Measurements from ENCODE around the gene PLXNA2.

Gene PLXNA2

DNA sequence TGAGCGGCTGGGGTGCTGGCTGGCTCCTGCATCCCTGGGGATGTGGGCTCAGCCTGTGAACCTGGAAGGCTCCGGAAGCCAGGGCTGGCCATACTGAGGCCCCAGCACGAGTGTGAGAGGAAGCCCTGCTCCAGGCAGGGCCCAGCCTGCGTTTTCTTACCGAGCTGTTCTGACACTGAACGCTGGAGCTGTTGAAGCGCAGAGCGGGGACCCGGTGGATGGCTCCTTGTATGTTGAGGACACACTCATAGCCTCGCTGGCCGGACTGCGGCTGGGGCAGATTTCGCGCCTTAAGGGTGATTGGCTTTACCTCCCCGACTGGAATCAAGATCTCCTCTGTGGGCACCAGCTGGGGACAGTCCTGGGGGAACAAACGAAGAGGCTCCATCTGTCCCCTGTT lies 160.0 kb downstream of the PLXNA2 start:
- ChIA-PET POLR2A (ENCODE audit: low non-redundant PET) (no interaction called here), CTCF (no interaction called here)
- peak overlapping the region; percentile 89; the same call in 1 of the 2 replicates for H3K27ac ChIP-seq
- no peak for DNase-seq (ENCODE audit: low spot score)
- no peak for TF ChIP-seq CTCF (conservative IDR thresholded peaks at IDR 0.05; ENCODE audit: low read depth)

GRCh38 chr1:208083715-208084085 lies 160.5 kb downstream of the PLXNA2 start:
- no peak for DNase-seq (ENCODE audit: low spot score)
- ChIA-PET POLR2A (ENCODE audit: low non-redundant PET) (no interaction called here), CTCF (no interaction called here)
- no peak overlapping the region for H3K27ac ChIP-seq
- no peak for TF ChIP-seq CTCF (conservative IDR thresholded peaks at IDR 0.05; ENCODE audit: low read depth)

DNA sequence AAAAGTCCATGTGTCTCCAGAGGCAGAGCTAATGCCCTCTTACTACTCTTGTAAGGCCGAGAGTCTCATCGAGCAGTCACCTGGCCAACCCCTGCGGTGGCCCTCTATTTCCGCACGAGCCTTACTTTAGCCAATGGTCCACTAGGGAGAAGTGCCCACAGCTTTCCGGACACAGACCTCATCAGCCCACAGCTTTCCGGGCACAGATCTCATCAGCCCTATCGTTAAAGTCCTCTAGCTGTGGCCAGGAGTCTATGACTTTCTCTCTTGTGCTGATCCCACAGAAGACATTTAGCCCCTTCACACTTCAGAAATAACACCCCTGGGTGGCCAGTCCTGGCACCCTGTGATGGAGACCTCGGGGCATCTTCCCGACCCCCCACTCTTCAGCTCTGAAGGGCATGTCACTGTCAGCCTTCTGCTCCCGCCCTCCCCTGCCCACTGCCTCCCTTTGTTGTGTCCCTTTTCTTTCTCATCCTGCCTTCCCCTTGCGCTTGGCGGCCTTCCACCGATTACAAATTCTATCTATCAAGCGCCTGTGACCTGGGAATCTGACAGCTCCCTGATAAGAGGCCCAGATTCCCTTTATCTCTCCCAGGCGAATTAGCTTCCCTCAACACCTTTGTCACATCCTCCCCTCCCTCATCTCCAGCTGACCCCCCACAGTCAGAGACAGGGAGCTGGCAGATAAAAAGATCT lies 161.0 kb downstream of the PLXNA2 start:
- no peak for DNase-seq (ENCODE audit: low spot score)
- CTCF ChIA-PET = no interaction called here
- no peak for TF ChIP-seq CTCF (conservative IDR thresholded peaks at IDR 0.05; ENCODE audit: low read depth)
- no peak overlapping the region for H3K27ac ChIP-seq
- POLR2A ChIA-PET (ENCODE audit: low non-redundant PET) = no interaction called here

DNA sequence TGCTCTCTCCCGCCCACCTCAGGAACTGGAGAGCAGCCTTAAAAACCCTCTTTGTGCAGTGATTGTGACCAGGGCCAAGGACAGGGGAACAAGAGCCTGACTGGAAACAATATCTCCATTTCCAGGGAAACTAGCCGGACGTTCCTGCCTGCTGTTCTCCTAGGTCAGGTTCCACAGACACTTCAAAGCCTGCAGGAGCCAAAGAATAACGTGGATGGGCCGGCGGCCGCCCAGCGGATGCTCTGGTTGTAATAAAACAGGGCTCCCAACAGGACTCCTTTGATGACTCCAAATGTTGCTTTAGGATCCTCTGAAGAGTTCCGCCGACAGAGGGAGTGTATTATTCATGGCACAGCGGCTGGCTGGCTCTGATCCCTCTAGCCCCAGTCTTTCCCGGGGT lies 162.2 kb downstream of the PLXNA2 start:
- POLR2A ChIA-PET (ENCODE audit: low non-redundant PET) = no interaction called here
- DNase-seq (ENCODE audit: low spot score) = no peak
- TF ChIP-seq CTCF (conservative IDR thresholded peaks at IDR 0.05; ENCODE audit: low read depth) = no peak

DNA sequence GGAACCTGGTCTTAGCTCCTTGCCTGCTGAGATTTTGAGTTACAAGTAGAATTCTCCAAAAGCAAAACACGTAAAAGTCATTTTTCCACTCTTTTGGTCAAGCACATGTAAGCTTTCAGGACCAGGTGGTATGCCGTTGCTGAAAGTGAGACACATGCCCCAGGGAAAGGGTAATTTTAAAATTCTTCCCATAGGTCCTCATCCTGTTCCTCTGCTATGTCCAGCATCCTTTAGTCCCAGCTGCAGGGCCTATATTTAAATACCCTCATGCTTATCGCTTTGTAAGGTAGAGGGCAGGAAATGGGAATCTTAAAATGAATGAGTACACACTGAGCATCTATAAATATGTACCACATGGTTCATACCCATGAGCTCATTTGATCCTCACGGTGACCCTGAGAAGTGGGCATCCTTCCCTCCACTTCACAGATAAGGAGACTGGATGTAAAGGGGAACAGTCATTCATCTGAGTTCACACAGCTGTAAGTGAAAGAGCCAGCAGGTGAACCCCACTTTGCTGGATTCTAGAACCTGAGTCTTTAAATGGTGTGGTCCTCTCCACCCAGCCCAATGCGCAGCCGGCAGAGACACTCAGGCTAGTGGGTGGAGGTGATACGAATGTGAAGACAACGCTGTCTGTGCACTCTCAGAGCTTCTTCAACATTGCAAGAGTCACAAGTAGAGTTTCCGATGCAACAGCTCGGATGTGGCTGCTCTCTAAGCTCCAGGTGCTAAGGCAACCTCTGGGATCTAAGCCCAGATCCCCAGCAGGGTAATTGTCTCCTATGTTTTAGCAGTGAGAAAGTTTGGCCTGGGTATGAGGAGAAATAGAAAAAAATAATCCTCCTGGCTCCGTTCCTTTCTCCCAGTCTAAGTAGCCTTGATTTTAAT lies 163.5 kb downstream of the PLXNA2 start:
- POLR2A ChIA-PET (ENCODE audit: low non-redundant PET) = no interaction called here
- CTCF ChIA-PET = no interaction called here
- no peak overlapping the region for H3K27ac ChIP-seq
- TF ChIP-seq CTCF (conservative IDR thresholded peaks at IDR 0.05; ENCODE audit: low read depth) = no peak
- DNase-seq (ENCODE audit: low spot score) = no peak

More for the DNA sequence above, 162.2 kb downstream of the PLXNA2 start:
- H3K27ac ChIP-seq = no peak overlapping the region
- CTCF ChIA-PET = no interaction called here

- TF ChIP-seq CTCF (conservative IDR thresholded peaks at IDR 0.05; ENCODE audit: low read depth) = no peak
- no peak overlapping the region for H3K27ac ChIP-seq
- DNase-seq (ENCODE audit: low spot score) = no peak
- CTCF ChIA-PET = no interaction called here
- POLR2A ChIA-PET (ENCODE audit: low non-redundant PET) = no interaction called here
These were observed 165.0 kb downstream of the PLXNA2 start for GRCh38 chr1:208079161-208079560.

Data from RWPE1 (cell line).